Measurements from ENCODE around the gene PGAP1.

PGAP1 gene, protein sequence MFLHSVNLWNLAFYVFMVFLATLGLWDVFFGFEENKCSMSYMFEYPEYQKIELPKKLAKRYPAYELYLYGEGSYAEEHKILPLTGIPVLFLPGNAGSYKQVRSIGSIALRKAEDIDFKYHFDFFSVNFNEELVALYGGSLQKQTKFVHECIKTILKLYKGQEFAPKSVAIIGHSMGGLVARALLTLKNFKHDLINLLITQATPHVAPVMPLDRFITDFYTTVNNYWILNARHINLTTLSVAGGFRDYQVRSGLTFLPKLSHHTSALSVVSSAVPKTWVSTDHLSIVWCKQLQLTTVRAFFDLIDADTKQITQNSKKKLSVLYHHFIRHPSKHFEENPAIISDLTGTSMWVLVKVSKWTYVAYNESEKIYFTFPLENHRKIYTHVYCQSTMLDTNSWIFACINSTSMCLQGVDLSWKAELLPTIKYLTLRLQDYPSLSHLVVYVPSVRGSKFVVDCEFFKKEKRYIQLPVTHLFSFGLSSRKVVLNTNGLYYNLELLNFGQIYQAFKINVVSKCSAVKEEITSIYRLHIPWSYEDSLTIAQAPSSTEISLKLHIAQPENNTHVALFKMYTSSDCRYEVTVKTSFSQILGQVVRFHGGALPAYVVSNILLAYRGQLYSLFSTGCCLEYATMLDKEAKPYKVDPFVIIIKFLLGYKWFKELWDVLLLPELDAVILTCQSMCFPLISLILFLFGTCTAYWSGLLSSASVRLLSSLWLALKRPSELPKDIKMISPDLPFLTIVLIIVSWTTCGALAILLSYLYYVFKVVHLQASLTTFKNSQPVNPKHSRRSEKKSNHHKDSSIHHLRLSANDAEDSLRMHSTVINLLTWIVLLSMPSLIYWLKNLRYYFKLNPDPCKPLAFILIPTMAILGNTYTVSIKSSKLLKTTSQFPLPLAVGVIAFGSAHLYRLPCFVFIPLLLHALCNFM

DNA sequence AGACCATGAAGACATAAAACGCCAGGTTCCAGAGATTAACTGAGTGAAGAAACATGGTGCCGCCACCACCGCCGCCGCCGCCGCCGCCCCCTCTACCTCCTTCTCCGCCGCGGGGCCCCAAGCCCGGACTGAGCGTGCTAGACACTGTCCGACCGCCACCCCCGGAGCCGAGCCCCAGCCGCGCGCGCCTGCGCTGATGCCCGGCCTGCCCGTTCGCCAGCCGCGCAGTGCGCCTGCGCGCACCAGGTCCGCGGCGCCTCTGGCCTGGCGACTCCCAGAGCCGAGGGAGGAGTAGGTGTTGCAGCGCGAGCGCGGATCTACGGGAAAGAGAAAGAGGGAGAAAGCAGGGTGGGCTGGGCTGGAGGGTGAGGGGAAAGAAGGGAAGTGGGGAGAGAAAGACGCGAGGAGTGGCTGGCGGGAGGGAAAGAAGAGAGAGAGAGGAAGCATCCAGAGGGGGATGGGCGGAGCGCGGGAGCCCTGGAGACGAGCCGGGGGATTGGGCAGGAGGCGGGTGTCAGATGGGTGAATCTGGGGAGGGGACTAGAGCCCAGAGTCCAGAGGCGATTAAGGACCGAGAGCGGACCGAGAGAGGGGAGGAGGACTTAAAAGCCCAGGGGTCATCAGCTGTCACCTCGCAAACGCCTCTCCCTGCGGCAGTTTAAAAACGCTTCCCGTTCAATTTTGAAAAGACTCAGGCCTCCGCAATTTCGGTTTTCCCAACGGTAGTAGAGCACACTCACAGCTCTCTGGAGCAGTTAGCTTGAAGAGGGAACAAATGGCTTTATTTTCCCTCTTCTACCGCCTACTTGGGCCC, at the start of gene PGAP1:
Gene PGAP1 (minus strand): TSS at position 146 of the 814 bp plus-strand sequence. CDS start 91 bp downstream, at position 55.
- DNase-seq (ENCODE audit: insufficient read length, low spot score) (peak; percentile 67), FAIRE-seq (peak; percentile 23)

DNA sequence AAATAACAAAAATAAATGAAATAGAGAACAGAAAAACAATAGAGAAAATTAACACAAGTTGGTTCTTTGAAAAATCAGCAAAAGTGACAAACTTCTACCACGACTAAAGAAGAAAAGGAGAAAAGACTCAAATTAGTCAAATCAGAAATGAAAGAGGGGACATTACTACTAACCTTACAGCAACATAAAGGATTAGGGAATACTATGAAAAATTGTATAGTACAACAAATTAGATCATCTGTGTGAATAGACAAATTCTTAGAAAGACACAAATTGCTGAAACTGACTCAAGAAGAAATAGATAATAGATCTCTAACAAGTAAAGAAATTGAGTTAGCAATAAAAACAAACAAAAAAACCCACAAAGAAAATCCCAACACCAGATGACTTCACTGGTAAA, 48.5 kb upstream of the PGAP1 start:
- DNase-seq (ENCODE audit: insufficient read length, low spot score) (no peak), FAIRE-seq (peak; percentile 49)

DNA sequence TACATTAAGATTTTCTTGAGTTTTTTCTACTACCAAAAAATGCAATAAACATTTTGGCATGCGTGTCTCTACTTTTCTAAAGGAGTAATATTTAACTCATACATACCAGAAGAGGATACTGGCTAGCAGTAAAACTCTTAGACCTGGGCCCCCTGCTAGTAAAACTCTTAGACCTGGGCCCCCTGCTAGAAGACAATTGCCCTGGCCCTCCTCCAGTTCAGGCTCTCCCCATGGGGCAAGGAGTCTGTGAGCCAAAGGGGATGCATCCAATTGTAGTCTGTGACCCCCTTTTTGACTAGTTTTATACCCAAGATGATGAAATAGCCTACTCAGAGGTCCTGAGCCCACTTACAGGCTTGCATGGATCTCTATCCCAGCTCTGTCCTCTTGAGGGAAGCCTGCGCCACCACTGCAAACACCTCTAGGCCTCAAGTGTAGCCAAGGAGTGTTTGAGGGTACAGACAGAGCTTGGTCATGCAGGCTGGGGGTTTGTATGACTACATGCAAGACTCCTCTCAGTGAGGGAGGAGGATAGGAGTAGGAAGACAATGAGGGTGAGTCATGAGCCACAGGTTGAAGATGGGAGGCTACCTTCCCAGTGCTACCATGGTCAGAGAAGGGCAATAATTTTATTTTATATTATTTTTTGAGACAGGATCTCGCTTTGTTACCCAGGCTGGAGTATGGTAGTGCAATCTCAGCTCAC, 45.2 kb upstream of the PGAP1 start:
- DNase-seq (ENCODE audit: insufficient read length, low spot score) (no peak), FAIRE-seq (no peak)

DNA sequence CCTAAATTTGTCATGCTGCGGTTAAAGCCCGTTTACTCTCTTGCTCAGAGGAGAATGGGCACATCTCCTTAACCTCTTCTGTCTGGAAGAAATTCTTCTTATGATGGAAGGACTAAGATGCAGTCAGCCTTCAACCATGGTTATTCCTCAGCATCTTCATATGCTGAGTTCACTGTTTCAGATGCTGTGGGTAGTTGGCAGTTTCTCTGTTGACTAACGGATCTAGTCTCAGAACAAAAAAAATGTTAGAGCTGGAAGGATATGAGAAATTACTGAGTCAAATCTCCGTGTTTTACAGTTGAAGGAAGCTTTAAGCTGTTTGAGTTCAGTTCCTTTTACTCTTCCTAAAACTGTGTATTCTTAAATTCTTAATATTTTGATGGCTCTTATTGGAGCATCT, 43.6 kb upstream of the PGAP1 start:
- FAIRE-seq (no peak), DNase-seq (ENCODE audit: insufficient read length, low spot score) (no peak)

DNA sequence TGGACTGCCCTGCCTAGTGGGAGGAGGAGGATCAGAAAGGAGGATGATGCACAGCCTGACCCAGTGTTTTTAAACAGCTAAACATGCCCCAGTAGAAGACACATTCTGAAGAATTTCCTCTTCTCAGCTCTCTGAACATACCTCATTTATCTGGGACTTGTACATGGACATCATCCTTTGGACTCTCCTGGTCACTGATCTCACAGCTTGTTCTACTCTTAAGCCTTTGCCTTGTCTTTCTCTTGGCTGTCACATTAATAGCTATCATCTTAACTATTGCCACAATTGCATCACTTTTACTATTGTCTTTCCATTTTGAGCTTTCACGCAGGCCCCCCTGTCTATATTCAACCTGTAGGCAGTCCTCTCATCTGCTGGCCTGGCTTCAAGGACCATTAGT, 42.0 kb upstream of the PGAP1 start:
- FAIRE-seq (no peak), DNase-seq (ENCODE audit: insufficient read length, low spot score) (no peak)

DNA sequence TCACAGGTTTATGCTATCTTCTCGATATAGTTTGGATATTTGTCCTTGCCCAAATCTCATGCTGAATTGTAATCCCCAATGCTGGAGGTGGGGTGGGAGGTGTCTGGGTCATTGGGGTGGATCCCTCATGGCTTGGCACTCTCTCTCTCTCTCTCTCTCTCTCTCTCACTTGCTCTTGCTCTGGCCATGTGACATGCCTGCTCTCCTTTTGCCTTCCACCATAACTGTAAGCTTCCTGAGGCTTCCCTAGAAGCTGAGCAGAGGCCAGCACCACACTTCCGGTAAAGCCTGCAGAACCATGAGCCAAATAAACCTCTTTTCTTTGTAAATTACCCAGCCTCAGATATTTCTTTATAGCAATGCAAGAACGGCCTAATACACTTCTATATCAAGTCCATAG, 41.3 kb upstream of the PGAP1 start:
- FAIRE-seq (no peak), DNase-seq (ENCODE audit: insufficient read length, low spot score) (no peak)

DNA sequence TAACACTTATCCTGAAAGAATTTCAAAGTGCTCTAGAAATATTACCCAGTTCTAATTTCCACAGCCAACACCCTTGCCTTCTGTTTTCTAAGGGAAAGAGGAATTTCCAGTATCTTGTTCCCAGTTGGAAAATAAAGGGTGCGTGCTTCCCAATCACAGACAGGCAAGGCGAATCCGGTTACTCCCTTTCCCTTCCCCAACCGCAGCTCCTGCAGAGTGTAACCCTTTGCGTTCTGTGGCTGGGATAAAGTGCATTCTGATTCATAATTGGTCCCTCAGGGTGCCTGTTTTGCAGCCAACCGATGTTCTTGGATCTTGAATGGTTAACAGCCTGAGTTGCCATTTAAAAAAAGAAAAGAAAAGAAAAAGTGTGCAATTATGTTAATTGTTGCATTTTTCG, 40.6 kb upstream of the PGAP1 start:
- DNase-seq (ENCODE audit: insufficient read length, low spot score), result no peak
- FAIRE-seq, result no peak

DNA sequence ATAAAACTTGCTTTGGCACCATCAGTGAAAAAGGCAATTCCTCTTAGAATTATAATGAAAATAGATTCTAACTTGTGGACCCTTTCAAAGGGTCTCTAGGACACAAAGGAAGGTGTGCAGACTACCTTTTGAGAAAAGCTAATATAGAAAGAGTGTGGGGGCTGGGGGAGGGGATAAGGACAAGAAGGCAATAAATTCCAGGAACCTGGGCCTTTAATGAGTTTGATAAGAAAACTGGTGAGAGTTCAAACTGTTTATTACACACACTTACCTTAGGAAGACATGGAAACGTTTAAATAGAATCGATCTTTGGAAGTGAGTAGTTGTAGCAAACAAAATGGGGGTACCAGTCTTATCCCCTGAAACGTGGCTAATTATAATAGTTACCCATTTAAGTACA, 39.6 kb upstream of the PGAP1 start:
- no peak for DNase-seq (ENCODE audit: insufficient read length, low spot score)
- no peak for FAIRE-seq

DNA sequence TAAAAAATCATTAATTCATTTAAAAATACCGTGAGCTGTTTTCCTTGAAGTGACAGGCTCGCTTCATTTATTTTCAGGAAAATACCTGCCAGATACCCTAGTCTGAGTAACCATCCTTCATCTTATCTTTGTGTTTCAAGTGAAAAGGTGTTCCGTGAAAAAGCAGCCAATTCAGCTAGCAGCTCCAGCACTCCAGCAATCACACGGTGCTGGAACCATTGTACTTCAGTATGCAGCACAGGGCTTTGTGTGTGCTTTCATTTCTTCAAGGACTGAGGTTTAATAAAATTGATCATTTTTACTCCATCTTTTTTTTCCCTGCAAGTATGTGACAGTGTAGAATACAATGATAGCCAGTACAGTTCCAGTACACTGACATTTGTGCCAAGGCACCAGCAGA, 39.1 kb upstream of the PGAP1 start:
- no peak for FAIRE-seq
- DNase-seq (ENCODE audit: insufficient read length, low spot score), result no peak

DNA sequence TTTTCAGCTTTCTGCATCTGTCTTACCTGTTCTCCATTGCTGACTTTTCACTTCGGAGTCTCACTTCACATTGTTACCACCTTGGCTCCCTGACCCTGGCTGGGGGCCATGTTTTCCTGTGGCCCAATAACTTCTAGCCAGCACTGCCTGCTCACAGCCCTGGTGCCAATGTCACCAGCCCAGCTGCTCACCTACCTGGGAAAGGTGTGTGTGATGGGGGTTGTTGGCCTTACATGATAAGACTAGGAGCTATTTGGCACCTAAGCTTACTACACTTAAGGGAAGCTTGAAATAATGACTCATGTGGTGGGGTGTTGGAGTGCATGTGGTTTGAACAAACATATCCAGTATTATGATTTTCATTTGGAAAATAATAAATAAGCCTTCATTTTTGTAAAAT, 37.5 kb upstream of the PGAP1 start:
- no peak for FAIRE-seq

DNA sequence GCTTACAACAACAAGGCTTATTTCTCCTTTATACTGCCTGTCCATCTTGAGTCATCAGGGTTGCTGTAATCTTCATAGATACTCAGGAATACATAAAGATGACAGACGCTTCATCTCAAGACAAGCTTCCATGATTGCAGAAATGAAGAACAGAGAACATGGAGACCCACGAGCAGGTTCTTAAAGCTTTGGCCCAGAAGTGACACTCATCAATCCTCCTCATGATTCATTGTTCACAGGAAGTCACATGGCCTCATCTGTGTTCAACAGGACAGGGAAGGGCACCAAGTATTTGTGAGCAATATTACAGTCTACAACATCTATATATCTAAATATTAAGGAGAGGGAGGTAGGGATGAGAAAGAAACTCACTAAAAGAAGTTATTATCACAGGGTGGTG, 36.5 kb upstream of the PGAP1 start:
- FAIRE-seq (no peak), DNase-seq (ENCODE audit: insufficient read length, low spot score) (no peak)

More for the DNA sequence above, 37.5 kb upstream of the PGAP1 start:
- DNase-seq (ENCODE audit: insufficient read length, low spot score), result no peak

DNA sequence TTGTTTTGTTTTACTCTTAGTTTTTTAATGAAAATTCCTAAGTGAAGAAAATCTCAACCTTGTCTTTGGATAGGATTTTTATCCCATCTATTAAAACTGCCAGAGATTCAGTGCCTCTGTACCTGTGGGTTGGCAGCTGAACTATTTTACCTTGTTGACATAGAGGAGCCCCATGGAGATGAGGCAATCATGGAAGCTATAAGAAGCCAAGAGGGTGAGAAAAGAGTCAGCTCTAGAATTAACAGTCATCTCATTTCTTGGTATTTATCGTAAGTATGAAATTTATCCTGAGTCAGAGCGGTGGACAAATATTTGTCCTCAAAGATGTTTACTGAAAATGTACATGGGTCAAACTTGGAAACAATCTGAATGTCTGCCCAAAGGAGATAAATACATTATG, 35.8 kb upstream of the PGAP1 start:
- DNase-seq (ENCODE audit: insufficient read length, low spot score), result no peak

DNA sequence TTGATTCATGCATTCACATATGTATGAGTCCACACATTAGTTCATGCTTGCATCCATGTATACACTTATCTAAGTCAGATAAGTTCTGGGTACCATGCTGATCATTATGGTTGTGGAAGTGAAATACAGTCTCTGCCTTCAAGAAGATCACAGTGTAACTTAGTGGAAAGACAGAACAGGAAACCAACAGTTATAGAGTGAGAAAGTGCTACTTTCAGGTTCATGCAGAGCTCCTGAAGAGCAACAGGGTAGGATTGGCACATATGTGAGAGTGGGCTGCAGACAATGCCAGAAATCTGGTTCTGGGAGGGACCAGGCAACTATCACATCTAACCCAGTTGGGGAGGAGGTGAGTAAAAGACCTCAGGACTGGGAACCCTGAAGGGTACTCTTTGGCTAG, 35.4 kb upstream of the PGAP1 start:
- FAIRE-seq (peak; percentile 90), DNase-seq (ENCODE audit: insufficient read length, low spot score) (peak; percentile 21)

More for the DNA sequence above, 35.8 kb upstream of the PGAP1 start:
- FAIRE-seq, result no peak

DNA sequence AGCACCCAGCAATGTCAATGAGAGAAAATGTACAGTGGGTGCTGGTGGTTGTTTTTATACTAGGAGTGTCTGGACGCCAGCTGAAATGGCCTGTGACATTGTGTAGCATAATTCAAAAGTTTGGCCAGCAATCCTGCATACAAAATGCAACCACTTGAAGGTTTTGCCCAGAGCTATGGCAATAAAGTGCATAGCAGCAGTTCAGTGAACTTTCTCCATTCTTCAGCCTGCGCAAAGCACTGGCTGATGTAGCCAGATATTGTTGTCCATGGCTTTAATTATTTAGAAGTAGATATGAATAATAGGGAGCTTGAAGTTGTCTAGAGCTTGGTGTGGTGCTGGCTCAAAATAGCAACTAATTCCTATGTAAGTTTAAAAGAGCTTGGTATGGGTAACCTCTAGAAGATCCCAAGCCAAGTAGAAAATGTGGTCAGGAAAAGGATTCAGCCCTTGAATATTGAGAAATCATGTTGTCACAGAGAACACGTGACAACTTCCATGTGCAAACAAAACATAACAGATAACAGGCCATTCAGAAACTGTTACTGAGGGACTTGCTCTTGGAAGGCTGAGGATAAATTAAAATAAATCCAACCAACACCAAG, 33.3 kb upstream of the PGAP1 start:
- DNase-seq (ENCODE audit: insufficient read length, low spot score) (no peak), FAIRE-seq (no peak)

DNA sequence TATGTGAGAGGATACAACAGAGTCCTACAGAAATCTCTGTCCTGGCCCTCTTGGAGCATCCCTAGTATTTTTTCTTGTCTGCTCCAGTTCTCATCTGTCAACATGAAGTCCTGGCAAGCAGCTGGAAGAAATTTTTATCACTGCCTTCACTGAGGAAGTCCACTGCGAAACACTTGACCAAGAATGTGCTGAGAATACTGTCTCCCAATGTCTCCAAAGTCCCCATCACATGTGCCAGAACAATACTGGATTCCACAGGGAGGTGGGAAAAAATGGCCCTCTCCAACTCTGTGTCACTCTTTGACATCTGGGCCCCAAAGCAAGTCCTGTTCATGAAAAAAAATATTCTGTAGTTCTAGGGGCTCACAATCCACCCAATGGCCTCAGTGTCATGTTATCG, 32.8 kb upstream of the PGAP1 start:
- DNase-seq (ENCODE audit: insufficient read length, low spot score), result no peak
- no peak for FAIRE-seq

DNA sequence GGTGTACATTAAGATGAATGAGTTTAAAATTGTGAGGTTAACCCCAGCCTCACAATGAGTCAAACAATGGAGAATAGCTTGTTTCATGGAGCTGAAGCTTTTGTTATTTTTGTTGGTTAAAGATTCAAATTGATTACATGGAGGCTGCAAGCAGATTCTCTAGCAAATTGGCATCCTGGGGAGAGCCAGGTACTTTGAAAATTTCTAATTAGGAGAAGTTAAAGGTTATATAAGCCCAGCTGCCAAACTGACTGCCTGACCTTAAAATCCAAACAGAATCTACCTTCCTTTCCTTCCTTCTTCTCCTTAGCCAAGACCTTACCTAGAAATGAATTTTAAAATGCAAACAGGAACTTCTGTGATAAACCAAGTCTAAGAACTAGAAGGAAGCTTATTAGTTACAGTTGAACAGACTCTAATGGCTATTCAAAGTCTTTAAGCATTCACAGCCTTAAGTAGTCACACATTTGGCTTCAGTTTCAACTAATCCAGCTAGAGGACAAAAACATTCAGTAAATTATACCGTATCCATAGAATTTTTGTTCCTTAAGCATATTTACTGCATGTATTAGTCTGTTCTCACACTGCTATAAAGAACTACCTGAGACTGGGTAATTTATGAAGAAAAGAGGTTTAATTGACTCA, 31.5 kb upstream of the PGAP1 start:
- FAIRE-seq, result no peak
- DNase-seq (ENCODE audit: insufficient read length, low spot score), result no peak

DNA sequence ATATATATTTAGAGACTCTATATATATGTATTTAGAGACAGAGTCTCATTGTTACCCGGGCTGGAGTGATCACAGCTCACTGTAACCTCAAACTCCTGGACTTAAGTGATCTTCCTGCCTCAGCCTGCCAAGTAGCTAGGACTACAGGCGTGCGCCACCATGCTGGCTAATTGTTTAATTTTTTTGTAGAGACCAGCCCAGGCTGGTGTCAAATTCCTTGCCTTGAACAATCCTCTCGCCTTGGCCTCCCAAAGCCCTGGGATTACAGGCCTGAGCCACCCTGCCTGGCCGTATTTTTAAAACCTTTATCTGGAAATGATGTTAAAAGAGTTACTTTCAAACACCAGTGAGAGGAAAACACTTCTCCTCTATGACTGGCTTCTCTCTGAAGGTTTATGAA, 30.9 kb upstream of the PGAP1 start:
- FAIRE-seq, result no peak
- no peak for DNase-seq (ENCODE audit: insufficient read length, low spot score)

DNA sequence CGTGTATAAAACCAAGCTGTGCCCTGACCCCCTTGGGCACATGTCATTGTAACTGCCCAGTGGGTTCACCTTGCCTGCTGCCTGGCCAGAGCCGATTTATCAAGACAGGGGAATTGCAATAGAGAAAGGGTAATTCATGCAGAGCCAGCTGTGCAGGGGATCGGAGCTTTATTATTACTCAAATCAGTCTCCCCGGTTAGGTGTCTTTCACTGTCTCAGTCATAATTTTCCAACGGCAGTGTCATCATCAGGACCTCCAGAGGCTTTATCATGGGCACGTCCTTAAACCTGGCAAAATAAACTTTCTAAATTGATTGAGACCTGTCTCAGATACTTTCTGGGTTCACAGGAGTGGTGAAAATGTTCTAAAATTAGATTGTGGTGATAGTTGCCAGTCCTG, 29.6 kb upstream of the PGAP1 start:
- FAIRE-seq (no peak), DNase-seq (ENCODE audit: insufficient read length, low spot score) (no peak)

DNA sequence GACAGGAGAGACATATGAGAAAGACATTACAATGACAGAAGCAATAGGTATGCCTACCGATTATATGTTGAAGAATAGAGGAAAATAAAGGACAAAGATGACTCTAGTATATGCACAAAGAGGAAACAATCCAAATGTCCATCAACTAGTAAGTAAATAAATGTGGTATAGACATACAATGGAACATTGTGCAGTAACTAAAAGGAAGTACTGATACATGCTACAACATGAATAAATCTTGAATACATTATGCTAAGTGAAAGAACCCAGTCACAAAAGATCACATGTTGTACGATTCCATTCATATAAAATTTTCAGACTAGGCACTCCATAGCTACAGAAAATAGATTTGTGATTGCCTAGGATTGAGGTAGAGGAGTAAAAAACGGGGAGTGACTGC, 28.5 kb upstream of the PGAP1 start:
- no peak for FAIRE-seq
- no peak for DNase-seq (ENCODE audit: insufficient read length, low spot score)

All from GM19239 (cell line).